Measurements from ENCODE around the gene CTSO.

CTSO gene, protein sequence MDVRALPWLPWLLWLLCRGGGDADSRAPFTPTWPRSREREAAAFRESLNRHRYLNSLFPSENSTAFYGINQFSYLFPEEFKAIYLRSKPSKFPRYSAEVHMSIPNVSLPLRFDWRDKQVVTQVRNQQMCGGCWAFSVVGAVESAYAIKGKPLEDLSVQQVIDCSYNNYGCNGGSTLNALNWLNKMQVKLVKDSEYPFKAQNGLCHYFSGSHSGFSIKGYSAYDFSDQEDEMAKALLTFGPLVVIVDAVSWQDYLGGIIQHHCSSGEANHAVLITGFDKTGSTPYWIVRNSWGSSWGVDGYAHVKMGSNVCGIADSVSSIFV

DNA sequence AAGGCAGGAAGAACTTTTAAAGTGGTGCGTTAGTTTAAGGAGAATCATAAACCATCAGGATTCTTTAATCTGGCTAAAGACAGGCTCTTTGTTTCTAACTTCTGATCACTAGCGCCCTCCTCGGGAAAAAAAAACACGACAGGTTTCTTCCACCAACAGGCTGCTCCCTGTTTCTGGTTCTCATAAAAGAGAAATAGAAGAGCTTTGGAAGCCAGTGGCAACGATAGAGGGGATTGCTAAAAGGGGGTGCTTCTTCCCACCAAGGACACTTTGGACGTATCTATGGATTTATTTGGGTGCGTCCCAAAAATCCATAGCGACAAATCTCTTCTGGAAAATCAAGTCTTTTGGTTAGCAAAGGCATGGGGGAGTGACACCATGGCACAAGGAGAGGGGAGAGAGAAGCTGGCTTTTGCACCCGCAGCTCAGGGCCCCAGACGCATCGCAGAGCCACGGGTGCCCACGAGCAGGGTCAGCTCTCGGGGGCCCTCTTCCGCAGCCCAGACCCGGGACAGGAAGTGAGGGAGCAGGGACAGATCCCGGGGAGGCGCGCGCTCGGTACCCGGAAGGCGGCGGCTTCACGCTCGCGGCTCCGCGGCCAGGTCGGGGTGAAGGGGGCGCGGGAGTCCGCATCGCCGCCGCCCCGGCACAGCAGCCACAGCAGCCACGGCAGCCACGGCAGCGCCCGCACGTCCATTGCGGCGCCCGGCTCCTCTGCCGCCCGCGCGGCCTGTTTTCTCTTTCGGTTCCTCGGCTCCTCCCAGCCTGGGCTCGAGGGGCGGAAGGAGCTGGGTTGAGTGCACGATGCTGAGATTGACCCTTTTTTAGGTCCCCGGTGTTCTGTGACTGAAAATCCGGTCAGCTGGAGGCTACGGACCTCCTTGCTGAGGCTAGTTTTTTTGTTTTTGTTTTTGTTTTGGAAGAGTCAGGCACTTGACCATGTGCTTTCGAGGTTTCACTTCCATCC is at the start of gene CTSO:
CTSO (minus strand) TSS at position 716 of the 967 bp plus-strand sequence; CDS start at position 697, 19 bp downstream.
- peak; percentile 70 for DNase-seq

DNA sequence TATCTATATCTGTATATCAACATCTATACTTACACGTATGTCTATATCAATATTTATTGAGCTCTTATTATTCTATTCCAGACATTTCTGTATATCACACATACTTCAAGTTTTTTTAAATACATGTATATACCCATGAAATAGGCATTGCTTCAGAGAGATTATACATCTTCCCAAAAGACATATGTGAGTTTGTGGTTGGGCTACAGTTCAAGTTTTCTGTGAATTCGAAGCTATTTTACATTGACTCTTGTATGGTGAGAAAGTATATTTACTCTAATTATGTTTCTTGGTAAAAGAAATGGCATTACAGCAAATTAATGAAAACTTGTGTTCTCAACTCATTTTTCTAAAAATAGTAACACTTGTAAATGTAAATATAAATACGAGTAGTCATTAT is 46.8 kb upstream of the CTSO start:
- no peak for DNase-seq

DNA sequence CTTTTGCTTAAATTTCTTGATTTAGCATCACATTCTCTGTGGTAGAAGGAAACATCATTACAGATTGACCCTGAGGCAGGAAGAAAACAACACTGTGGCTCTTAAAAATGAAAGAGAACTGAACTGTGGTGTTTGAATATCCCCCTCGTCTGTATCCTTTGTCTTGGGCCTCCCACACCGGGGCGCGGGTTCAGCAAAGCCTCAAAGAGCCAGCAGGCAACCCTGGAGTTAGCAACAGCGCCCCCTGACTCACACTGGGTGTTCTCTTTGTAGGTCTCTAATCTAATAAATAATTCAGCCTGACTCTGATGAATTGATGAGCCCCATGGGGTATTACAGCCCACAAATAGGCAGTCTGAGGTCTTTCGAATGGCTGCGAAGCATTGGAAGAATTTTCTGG is 46.1 kb upstream of the CTSO start:
- no peak for DNase-seq

DNA sequence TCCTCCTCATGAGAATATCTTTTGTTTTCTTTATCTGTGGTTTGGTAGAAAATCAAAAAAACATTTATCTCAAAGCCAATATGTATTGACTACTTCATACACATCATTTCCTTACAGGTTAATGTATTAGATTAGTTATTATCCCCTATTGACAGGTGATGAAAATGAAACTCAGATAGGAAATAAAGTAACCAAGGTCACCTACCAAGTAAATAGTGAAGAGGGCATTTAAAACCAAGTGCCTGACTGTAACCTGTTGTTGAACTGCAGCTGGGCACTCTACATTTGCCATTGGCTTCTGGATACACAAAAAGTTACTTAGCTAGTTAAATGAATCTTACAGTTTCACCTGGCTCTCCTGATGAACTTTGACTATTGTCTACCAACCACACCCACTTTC is 41.4 kb upstream of the CTSO start:
- no peak for DNase-seq

DNA sequence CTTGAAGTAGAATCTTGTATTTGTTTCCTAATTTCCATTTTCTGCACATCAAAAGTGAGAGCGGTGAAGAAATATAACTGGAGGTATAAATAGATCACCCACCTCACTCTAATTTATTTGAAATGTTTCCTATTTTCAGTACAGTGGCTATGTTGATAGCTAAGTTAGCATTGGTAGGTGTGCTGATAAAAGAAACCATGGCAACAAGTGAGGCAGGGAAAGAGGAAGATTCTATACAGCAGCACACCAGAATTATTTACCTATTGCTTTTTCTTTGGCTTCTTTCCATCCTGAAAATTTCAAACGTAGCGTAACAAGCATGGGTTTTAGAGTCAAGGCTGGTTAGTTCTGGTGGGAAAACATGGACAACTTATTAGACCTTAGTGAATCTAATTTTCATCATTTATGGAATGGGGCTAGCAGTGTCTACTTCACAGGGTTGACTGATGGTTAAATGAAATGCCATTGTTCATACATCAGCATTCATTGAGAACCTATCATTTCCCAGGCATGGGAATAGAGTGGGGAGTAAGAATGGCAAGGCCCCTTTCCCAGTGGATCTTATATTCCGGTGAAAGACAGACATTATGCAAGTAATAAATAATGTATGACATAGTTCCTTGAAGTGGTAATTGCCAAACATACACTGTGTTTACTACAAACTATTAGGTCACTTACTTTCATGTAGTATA is 30.6 kb upstream of the CTSO start:
- DNase-seq, result no peak

DNA sequence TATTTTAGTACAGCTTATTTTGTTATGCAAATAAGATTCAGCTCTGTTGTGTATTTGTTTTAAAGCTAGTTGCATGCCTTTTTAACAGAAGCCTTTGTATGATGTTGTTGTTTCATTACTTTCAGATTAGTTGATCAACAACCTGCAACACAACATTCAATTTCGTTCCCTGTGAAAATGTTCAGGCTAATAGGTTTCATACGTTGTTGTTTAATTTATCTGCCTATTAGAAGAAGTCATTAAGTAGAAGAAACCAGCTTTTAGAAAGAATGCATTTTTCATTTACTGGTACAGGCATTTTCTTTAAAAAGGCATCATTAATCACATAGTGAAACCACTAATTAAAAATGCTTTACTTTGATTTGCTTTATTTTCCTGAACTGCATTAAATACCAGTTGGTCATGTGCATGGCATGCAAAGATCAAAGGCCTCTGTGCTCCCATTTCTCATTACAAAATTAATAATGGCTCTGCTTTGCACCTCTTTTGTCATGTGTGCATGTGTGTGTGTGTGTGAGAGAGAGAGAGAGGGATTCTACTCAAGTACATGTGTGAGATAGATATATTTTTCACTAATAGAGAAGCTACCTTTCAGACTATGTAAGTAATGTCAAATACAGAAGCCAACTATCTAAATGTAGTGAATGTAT is 29.2 kb upstream of the CTSO start:
- no peak for DNase-seq

DNA sequence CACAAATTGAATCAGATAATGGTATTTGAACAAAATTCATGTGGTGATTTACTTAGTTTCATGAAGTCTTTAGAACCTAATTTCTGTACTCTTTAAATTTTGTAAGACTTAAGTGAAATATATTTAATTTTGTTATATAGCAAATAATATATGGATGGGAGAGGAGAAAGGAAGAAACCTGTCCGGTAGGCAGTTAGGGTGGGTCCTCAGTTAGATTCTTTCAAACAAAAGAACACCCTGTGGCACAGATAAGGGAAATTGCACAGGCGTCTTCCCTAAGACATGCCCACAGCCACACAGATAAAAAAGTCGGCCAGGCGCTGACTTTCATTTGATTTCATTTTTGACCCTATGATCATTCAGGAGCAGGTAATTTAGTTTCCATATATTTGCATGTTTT is 25.1 kb upstream of the CTSO start:
- DNase-seq, result no peak

DNA sequence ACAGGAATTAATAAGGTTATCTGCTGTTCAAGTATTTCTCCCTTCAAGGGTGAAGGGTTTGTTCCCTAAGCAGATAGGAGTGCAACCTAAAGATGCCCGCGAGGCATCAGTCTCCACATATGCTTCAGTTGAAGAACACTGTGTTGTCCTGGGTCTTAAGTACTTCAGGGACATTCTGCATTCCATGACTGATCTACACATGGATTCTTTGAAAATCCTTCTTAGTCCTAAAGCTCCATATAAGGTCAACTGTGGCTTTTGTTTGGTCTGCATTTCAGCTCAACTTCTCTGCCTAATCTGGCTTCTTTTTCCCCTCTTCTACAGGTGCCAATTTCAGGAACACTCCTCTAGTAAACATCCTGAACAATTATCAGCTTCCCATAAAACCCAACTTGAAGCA is 21.8 kb upstream of the CTSO start:
- no peak for DNase-seq

DNA sequence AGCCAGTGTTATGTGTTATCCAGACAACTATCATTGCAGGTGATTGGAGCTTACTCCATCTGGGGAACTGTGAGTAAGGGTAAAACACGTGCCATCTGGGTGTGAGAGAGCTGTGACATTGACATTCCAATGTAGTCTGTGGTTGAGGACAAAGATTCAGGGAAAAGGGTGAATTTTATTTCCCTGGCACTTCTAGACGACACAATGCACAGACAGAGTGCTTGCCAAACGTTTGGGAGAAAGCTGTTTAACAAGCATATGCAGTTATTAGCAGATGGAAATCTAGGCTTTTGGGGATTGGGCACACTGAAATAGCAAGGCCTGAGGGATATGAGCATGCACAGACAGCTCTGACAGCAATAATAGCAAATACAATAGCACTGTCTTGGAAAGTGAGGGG is 21.3 kb upstream of the CTSO start:
- DNase-seq, result no peak

DNA sequence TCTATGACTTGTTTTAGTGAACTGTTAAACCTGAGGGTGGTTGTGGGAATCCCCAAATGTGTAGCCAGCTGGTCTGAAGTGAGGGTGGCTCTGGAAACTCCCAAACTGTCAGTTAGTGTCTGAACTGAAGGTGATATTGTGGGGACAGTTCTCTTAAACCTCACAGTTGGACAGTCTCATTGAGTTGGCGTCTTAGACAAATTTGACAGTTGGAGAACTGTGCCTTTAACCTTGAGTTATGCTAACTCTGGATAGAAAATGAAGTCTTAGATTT is 20.7 kb upstream of the CTSO start:
- no peak for DNase-seq

DNA sequence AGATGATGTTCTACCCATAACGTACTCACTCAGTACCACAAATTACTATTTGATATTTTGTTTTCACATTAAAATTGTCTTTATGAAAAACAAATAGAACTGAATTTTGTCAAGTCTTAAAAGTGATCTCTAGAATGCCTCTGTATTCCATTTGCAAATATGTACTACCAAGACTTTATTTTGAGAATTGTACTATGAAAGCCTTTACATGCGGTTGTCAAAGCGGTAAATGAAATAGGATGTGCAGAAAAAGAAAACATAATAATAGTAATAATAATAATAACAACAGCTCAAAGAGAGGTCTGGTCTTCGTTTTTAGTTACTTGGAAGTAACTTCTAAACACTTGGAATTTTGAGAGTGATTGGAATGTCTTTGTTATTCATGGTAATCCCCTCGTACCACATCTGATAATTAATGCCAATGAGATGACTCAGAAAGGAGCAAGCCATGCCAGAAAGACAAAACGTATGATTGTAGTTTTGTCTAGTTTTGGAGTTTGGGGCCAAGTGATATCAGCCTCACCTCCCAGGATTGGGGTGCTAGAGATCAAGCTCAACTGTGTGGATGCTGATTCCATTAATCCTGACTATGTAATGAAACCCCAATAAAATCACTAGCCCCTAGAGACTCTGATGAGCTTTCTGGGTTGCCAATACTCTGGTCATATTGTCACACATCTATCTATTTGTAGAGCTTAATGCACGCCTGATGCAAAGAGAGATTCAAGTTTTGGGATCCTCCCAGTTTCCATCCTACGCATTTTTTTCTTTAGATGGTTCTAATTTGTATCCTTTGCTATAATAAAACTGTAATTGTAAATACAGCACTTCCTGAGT is 20.2 kb upstream of the CTSO start:
- no peak for DNase-seq

DNA sequence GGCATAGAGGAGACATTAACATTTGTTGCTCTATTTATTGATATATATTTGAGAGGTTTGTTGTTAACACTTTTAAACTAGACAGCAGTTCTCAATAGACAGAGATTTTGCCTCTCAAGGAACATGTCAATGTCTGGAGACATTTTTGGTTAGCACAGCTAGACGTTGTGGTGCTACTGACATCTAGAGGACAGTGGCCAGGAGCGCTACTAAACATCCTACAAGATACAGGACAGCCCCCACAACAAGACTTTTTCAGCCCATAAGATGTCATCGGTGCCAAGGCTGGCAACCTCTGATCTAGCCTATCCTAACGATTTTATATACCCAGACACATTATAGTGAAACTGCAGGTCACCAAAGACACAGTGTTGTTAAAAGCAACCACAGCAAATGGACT is 18.4 kb upstream of the CTSO start:
- DNase-seq, result no peak

DNA sequence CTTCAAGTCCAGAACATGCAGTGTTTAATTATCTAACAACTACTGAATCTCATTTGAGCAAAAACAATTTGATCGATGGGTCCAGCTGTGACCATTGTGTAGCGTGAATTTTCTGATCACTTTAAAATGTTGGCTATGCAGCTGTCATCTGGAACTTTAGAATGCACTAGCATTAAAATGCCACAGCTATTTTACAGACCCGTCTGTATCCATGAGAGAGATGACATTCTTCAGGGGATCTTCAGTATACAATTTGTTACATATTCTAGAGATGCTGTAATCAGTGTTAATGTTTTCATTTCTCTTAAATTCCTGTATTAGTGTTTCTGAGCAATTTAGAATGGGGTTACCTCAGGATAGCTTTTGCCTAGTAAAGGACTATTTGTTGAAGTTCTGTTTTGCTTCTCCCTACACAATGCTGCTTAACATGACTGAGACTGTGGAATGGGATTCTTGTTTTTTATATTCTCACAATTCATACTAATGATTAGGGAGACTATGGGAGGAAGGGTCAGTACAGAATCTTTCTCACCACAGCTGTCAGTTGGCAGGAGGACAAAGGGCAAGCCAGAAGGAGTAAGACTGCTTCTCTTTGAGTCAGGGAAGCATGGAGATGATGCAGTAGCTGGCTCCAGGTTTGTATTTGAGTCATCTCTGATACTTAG is 13.2 kb upstream of the CTSO start:
- DNase-seq, result no peak

DNA sequence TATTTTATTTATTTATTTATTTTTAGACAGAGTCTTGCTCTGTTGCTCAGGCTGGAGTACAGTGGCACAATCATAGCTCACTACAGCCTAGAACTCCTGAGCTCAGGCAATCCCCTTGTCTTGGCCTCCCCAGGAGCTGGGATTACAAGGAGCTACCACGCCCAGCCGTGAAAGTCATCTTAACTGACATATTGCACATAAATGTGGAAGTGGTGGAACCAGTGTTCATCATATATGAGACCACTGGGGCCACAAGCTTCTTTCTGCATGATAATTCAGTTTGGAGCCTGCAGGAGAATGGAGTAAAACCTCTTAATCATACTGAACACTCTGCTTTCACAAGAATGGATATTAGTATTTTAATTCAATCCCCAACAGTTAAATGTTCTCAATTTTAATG is 12.5 kb upstream of the CTSO start:
- no peak for DNase-seq

DNA sequence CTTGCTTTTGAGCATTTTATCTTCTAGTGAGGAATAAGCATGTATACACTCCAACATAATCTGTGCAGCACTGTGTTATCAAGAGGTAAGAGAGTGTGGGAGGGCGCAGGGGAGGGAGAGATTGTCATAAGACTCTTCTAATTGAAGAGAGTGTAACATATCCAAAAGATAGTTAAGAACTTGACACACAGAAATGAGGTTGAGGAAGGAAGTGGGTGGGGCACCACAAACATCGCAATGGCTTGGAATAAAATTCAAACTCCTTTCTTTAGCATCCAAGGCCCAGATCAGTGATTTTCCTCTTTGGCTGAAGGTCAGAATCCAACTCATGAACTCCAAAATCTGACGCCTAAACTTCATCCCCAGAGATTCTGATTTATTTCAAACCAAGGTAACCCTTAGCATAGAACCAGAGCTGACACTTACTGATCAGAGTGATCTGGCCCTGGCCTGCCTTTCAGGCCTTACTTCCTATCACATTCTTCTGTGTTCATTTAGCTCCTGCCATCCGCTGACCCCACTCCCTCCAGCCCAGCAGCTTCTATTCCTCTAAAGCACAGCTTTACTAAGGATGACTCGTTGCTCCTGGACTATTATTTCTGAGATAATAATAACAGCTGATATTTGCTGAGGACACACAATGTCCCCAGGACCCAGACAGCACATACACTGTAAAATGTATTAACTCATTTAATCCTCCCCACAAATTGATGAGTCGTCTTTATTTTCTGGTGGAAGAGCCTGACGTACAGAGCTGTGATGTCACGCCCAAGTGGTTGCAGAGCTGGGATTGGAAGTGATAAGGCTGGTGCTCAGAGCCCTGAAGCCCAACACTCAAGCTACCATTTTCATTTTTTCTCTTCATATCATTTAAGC is 10.6 kb upstream of the CTSO start:
- no peak for DNase-seq

DNA sequence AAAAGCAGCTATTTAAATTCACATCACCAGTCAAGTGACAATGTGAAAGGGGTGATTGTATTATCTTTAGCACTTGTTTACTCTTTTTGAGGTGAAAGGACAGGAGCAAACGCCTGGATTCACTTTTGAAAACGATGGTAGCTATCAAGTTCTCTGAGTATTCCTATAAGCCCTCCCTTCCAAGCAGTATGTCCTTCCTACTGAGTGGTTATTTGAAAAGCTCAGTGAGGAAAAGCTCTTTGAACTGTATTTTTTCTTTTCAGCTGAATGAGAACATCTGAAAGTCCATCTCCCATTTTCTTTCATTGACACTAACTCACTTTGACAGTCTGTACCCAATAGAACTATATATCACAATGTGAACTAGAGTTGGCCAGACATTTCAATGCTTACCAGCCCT is 9.1 kb upstream of the CTSO start:
- DNase-seq, result no peak

DNA sequence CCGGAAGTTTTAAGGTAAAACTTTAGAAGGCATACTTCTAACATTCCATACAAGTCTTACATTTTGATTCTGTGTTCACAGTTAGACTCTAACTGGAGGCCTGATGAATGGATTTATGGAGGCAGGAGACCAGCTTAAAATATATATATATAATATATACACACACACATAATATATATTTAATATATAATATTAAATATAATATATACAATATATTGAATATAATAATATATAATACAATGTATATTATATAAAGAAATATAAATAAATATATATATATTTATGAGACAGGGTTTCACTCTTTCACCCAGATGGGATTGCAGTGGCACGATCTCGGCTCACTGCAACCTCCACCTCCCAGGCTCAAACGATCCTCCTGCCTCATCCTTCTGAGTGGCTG is 7.9 kb upstream of the CTSO start:
- no peak for DNase-seq

DNA sequence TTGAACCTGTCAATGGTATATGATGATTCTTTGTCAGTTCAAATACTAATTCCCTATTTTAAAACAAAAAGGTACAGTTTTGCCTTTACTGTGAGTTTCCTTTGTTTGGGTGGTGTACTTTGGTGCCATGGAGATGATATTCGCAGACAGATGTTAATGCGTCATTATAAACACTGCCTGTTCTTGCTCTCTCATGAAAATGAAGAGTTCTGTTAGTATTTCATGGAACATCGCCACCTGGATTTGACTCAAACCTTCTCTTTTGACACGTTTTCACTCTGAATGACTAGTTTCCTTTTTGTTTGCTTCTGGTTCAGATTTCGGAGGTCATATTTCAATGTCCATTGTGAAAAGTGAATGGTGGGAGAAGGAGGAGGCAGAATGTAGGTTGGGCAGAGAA is 6.9 kb upstream of the CTSO start:
- no peak for DNase-seq

DNA sequence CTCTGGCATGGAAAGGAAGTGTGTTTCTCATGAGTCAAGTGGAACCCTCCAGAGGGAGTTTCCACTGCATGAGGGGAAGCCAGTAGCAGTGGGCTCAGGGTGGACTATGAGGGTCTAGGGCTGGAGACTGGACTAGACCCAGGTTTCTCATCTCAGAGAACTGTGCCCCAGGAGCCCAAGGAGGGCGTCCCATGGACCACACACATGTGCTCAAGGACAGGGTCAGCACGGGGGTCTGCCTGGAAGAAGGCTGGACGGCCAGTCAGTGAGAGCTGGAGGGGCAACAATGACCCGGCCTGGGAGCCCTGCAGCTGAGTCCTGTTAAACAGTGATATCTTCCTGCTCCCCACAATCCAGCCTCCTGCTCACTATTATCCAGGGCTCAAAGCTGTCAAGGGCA is 5.8 kb upstream of the CTSO start:
- no peak for DNase-seq

DNA sequence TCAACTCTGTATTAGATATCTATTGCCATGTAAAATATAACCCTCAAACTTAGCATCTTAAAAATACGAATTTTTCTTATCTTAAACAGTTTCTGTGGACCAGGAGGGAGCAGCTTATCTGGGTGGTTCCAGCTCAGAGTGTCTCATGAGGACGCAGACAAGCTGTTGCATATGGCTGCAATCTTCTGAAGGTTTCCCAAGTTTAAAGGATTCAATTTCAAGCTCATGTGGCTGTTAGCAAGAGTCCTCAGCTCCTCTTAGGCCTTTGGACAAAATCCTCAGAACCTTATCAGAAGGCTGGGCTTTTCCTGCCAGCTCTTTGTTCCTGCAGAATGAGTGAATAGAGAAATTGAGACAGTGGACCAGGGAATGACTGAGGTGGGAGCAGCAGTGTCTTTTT is 2.8 kb upstream of the CTSO start:
- DNase-seq, result no peak

DNA sequence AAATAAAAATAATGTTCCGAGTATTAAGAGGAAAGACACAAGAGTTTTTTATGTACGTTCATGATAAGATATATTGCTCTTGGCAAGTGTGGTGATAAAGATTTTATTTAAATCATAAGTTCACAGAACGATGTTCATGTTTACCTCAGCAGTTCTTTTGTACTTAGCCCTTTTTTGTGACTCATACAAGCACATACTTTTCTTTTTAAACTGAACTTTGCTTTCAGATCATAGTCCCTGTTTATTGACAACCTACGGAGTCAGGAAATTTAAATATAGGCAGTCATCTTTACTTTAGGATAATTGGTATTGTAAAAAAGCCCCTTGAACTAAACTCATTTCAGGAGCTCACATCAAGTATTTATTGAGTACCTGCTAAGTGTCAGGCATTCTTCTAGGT is 1.3 kb upstream of the CTSO start:
- no peak for DNase-seq

Measured in NCI-H2227 treated with DMSO at 0.1 percent for 48 hours (cell line).